Activated B cell treated with CpG ODN at 0.5 μM for 24 hours (primary cell): ENCODE data around the gene ALKBH7. TPM values are rescaled to one million over a fixed set of nuclear protein-coding genes. Genes with fewer than 3 reads are reported as not detected.

Experiments
- ATAC-seq: fragments of 200-7000 bp; cut with Tn5 transposase; one replicate; pipeline ENCODE4 v1.10.0; 2021; ENCODE audit warnings: low read depth, mild to moderate bottlenecking, moderate library complexity
- CTCF ChIA-PET: fragments of 350-600 bp; sonication (Branson Sonifier 250); formaldehyde crosslinking; loops from one replicate; lab custom pipeline; 2021; ENCODE audit warnings: antibody characterized with exemption; lab: Charles Lee
- POLR2A ChIA-PET: fragments of 350-600 bp; sonication (Branson Sonifier 250); formaldehyde crosslinking; loops from one replicate; lab custom pipeline; 2021; ENCODE audit warnings: antibody characterized with exemption; lab: Charles Lee
- DNase-seq: peaks from one replicate; pipeline ENCODE4 v3.0.0; 2022
- H3K27ac Mint-ChIP-seq: one replicate; pipeline ENCODE4 v1.8.0; 2020; ENCODE audit warnings: mixed read lengths
- H3K27me3 Mint-ChIP-seq: one replicate; pipeline ENCODE4 v1.8.0; 2021; ENCODE audit warnings: mixed read lengths
- H3K36me3 Mint-ChIP-seq: one replicate; pipeline ENCODE4 v1.8.0; 2021; ENCODE audit warnings: low read depth, mixed read lengths
- H3K4me1 Mint-ChIP-seq: one replicate; pipeline ENCODE4 v1.8.0; 2021; ENCODE audit warnings: mixed read lengths
- H3K4me3 Mint-ChIP-seq: one replicate; pipeline ENCODE4 v1.8.0; 2020; ENCODE audit warnings: mild to moderate bottlenecking, mixed read lengths
- H3K9me3 Mint-ChIP-seq: one replicate; pipeline ENCODE4 v1.8.0; 2020; ENCODE audit warnings: mixed read lengths
- intact Hi-C: fragments of 100-400 bp; cut with micrococcal nuclease; formaldehyde crosslinking; loops from one replicate; pipeline ENCODE4 v1.15.1; 2024
- total RNA-seq: library from RNA; stranded (reverse); gene quantifications from 2 replicates; pipeline ENCODE4 v1.2.3, GENCODE V29; 2022
- TF ChIP-seq, protein P1 (sequence below): fragments of 200-600 bp; IDR thresholded peaks from one replicate; pipeline ENCODE4 v1.8.0; 2022; ENCODE audit warnings: antibody characterized with exemption, mild to moderate bottlenecking

The ALKBH7 gene
- total RNA-seq, 1 donor from 2014 or later: 48.4 TPM

GRCh38 chr19:6392221-6393073 lies 19.9 kb downstream of the ALKBH7 start:
- Mint-ChIP-seq H3K27me3 (no peaks in the 10 kb centered on the region), H3K36me3 (peaks cover 38% of the 10 kb centered on the region), H3K9me3 (no peaks in the 10 kb centered on the region), H3K27ac (peak overlapping the region; percentile 94), H3K4me1 (peaks cover 23% of the 10 kb centered on the region), H3K4me3 (peak overlapping the region; percentile 94)
- TF ChIP-seq, protein P1, sequence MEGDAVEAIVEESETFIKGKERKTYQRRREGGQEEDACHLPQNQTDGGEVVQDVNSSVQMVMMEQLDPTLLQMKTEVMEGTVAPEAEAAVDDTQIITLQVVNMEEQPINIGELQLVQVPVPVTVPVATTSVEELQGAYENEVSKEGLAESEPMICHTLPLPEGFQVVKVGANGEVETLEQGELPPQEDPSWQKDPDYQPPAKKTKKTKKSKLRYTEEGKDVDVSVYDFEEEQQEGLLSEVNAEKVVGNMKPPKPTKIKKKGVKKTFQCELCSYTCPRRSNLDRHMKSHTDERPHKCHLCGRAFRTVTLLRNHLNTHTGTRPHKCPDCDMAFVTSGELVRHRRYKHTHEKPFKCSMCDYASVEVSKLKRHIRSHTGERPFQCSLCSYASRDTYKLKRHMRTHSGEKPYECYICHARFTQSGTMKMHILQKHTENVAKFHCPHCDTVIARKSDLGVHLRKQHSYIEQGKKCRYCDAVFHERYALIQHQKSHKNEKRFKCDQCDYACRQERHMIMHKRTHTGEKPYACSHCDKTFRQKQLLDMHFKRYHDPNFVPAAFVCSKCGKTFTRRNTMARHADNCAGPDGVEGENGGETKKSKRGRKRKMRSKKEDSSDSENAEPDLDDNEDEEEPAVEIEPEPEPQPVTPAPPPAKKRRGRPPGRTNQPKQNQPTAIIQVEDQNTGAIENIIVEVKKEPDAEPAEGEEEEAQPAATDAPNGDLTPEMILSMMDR: no peak
- ChIA-PET CTCF (no interaction called here), POLR2A (interaction anchor here (0.8 to 1.6 kb wide), 4 partner anchors 19 to 89 kb away, joined by 4 to 15 read pairs (median 8); partner anchors contain the start of genes ALKBH7, DENND1C and KHSRP)
- DNase-seq: no peak
- intact Hi-C loops: loop anchor here (1.0 to 2.0 kb wide), 6 partner anchors 19 to 193 kb away; partner anchors contain the start of gene CLPP
- peak; percentile 1 for ATAC-seq

DNA sequence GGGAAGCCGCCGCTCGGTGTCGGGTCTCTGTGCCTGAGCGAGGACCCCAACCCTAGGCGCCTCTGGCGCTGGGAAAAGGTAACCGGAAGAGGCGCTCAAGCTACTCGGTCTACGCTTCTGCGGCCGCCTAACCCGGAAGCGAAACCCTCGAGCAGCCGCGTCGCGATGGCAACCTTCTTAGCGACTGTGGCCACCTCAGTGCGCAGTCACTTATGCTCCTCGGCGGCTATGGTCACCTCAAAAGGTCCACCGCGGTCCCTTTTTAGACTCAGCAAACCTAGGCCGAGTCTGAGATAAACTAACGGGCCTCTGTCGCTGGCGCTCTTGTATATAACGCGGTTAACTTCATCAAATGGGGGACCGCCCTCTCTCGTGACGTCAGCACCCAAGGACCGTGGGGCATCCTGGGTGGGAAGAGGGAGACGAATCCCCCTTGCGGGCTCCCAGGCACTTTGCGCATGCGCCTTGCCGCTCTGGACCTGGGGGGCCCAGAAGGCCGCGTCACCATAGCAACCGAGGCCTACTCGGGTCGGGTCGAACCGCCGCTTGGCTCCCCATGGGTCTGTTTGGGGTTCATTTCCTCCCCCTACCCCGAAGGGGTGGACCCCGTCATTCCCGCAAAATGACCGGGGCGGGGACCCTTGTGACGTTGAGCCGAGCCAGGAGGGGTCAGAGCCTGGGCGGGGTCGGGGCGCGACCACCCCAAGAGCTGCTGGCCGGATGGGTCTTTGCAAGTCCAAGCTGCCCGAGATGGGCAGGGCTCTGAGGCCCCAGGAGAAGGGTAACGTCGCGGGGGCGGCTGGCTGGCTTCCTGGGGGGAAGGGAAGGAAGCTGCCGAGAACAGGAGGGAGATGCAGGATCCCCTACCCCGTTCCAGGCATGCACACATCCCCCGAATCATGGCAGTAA lies 20.7 kb downstream of the ALKBH7 start, which contains the start of gene GTF2F1:
Gene GTF2F1, minus strand, starts transcription at position 91 of the 909 bp plus-strand sequence. CDS start 169 bp downstream, outside the sequence.
- intact Hi-C loops: loop anchor here (1.0 to 2.0 kb wide), 6 partner anchors 20 to 194 kb away; partner anchors contain the start of gene CLPP
- H3K9me3 Mint-ChIP-seq: no peaks in the 10 kb centered on the region
- ATAC-seq: peak; percentile 85
- CTCF ChIA-PET: no interaction called here
- peaks cover 23% of the 10 kb centered on the region for H3K4me1 Mint-ChIP-seq
- POLR2A ChIA-PET: interaction anchor here (0.5 to 1.6 kb wide), 7 partner anchors 10 to 88 kb away, joined by 3 to 15 read pairs (median 6); partner anchors contain the start of genes ALKBH7, DENND1C and KHSRP
- H3K27me3 Mint-ChIP-seq: no peaks in the 10 kb centered on the region
- TF ChIP-seq, protein P1: no peak
- peaks cover 30% of the 10 kb centered on the region for H3K36me3 Mint-ChIP-seq
- peak within 1 kb of the TSS; percentile 94 for H3K27ac Mint-ChIP-seq
- DNase-seq: peak; percentile 92
- H3K4me3 Mint-ChIP-seq: peak within 1 kb of the TSS; percentile 94

DNA sequence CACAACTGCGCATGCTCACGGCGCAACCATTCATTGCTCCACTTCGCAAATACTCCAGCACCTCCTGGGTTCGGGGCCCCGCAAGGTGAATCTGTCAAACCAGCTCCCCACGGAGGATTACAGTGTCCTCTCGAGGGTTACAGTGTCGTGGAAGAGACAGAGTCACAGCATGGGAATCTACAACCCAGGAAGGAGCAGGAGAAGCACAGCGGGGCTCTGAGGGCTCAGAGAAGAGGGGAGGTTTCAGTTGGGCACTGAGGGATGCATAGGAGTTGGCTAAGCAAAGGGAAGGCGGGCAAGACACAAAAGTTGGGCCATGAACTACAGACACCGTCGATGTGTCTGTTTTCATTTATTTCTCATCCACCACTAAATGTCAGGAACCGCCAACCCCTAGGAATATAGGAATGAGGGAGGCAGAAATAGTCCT lies 21.4 kb downstream of the ALKBH7 start:
- CTCF ChIA-PET: no interaction called here
- no peaks in the 10 kb centered on the region for H3K9me3 Mint-ChIP-seq
- no peak for DNase-seq
- H3K36me3 Mint-ChIP-seq: peaks cover 26% of the 10 kb centered on the region
- H3K4me1 Mint-ChIP-seq: peaks cover 23% of the 10 kb centered on the region
- H3K4me3 Mint-ChIP-seq: peak overlapping the region; percentile 94
- ATAC-seq: no peak
- TF ChIP-seq, protein P1: no peak
- no peaks in the 10 kb centered on the region for H3K27me3 Mint-ChIP-seq
- POLR2A ChIA-PET: interaction anchor here (1.1 to 1.6 kb wide), 3 partner anchors 9 to 64 kb away, joined by 3 to 15 read pairs (median 6); partner anchors contain the start of gene KHSRP
- peak overlapping the region; percentile 94 for H3K27ac Mint-ChIP-seq
- intact Hi-C loops: loop anchor here (1.0 to 2.0 kb wide), 6 partner anchors 21 to 195 kb away; partner anchors contain the start of gene CLPP

GRCh38 chr19:6394831-6395230 lies 22.2 kb downstream of the ALKBH7 start:
- POLR2A ChIA-PET: interaction anchor here (0.7 kb wide), 1 partner anchor 1052 kb away, joined by 17 read pairs; no protein-coding TSS in a partner anchor
- CTCF ChIA-PET: no interaction called here
- no peak for DNase-seq
- H3K36me3 Mint-ChIP-seq: peaks cover 22% of the 10 kb centered on the region
- no peaks in the 10 kb centered on the region for H3K9me3 Mint-ChIP-seq
- H3K4me3 Mint-ChIP-seq: peak overlapping the region; percentile 59
- TF ChIP-seq, protein P1: no peak
- peaks cover 23% of the 10 kb centered on the region for H3K4me1 Mint-ChIP-seq
- no peaks in the 10 kb centered on the region for H3K27me3 Mint-ChIP-seq
- intact Hi-C loops: no loop called here
- H3K27ac Mint-ChIP-seq: no peak overlapping the region
- no peak for ATAC-seq
